DMS 273 treated with DMSO at 0.1 percent for 48 hours (cell line): ENCODE measurements around the gene CRABP2.

Experiments
- DNase-seq: peaks from one replicate; lab custom pipeline; 2025; lab: John Stamatoyannopoulos, UW

CRABP2 gene

GRCh38 chr1:156655151-156655903 is 50.1 kb downstream of the CRABP2 start:
- peak; percentile 88 for DNase-seq

- peak; percentile 61 for DNase-seq
Observed at GRCh38 chr1:156654700-156655099, 50.7 kb downstream of the CRABP2 start.

- DNase-seq, result no peak
Observed at GRCh38 chr1:156652992-156653355, 52.4 kb downstream of the CRABP2 start.

DNA sequence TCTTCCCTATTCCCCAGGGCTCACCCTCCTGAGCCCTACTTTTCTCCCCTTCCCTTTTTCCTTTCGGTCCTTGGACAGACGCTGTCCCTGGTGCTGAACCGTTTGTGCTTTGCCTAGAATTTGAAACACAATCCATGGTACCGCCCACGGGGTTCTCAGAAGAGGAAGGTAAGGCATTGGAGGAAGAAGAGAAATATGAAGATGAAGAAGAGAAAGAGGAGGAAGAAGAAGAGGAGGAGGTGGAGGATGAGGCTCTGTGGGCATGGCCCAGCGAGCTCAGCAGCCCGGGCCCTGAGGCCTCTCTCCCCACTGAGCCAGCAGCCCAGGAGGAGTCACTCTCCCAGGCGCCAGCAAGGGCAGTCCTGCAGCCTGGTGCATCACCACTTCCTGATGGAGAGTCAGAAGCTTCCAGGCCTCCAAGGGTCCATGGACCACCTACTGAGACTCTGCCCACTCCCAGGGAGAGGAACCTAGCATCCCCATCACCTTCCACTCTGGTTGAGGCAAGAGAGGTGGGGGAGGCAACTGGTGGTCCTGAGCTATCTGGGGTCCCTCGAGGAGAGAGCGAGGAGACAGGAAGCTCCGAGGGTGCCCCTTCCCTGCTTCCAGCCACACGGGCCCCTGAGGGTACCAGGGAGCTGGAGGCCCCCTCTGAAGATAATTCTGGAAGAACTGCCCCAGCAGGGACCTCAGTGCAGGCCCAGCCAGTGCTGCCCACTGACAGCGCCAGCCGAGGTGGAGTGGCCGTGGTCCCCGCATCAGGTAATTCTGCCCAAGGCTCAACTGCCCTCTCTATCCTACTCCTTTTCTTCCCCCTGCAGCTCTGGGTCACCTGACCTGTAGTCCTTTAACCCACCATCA is 53.0 kb downstream of the CRABP2 start:
- no peak for DNase-seq
